ENCODE data around the gene PCNX2. TPM values are rescaled to one million over a fixed set of nuclear protein-coding genes. Genes with fewer than 3 reads are reported as not detected.

PCNX2 gene
- total RNA-seq, 3 donors from 2014 or later: 6.0 to 11.3 (median 8.5) TPM

- intact Hi-C loops (cut with DNase I, micrococcal nuclease): no loop called here
- DNase-seq (no peak), ATAC-seq (no peak)
- Histone ChIP-seq H3K9me3 (no peaks in the 10 kb centered on the region), H3K36me3 (ENCODE audit: low read depth) (no peaks in the 10 kb centered on the region), H3K4me1 (ENCODE audit: low read depth) (no peaks in the 10 kb centered on the region), H3K4me3 (no peak overlapping the region)
- TF ChIP-seq CTCF (IDR thresholded peaks at IDR 0.05): no peak
Measured at GRCh38 chr1:232979558-232979957, 316.0 kb downstream of the PCNX2 start.

- intact Hi-C loops (cut with DNase I, micrococcal nuclease): no loop called here
- Histone ChIP-seq H3K36me3 (ENCODE audit: low read depth) (no peaks in the 10 kb centered on the region), H3K4me3 (no peak overlapping the region), H3K9me3 (peaks cover 2% of the 10 kb centered on the region), H3K4me1 (ENCODE audit: low read depth) (no peaks in the 10 kb centered on the region)
- ATAC-seq: peak; percentile 23
- no peak for DNase-seq
- no peak for TF ChIP-seq CTCF (IDR thresholded peaks at IDR 0.05)
Measured at GRCh38 chr1:232978815-232979214, 316.7 kb downstream of the PCNX2 start.

GRCh38 chr1:232978091-232978634 lies 317.4 kb downstream of the PCNX2 start:
- Histone ChIP-seq H3K36me3 (ENCODE audit: low read depth) (peaks cover 2% of the 10 kb centered on the region), H3K4me3 (no peak overlapping the region), H3K9me3 (peaks cover 8% of the 10 kb centered on the region), H3K4me1 (ENCODE audit: low read depth) (no peaks in the 10 kb centered on the region)
- ATAC-seq (peak; percentile 38), DNase-seq (no peak)
- intact Hi-C loops (cut with DNase I, micrococcal nuclease): no loop called here
- TF ChIP-seq CTCF (IDR thresholded peaks at IDR 0.05): no peak

GRCh38 chr1:232974971-232975370 lies 320.6 kb downstream of the PCNX2 start:
- ATAC-seq: no peak

GRCh38 chr1:232973652-232974611 lies 321.6 kb downstream of the PCNX2 start:
- intact Hi-C loops (cut with DNase I, micrococcal nuclease): no loop called here
- Histone ChIP-seq H3K9me3 (peaks cover 9% of the 10 kb centered on the region), H3K4me1 (ENCODE audit: low read depth) (no peaks in the 10 kb centered on the region), H3K36me3 (ENCODE audit: low read depth) (peaks cover 7% of the 10 kb centered on the region), H3K4me3 (no peak overlapping the region)
- no peak for ATAC-seq
- DNase-seq: no peak
- TF ChIP-seq CTCF (IDR thresholded peaks at IDR 0.05): no peak

More at GRCh38 chr1:232974971-232975370, 320.6 kb downstream of the PCNX2 start:
- H3K9me3 ChIP-seq: peaks cover 9% of the 10 kb centered on the region
- H3K4me3 ChIP-seq: no peak overlapping the region
- H3K4me1 ChIP-seq (ENCODE audit: low read depth): no peaks in the 10 kb centered on the region
- intact Hi-C loops (cut with DNase I, micrococcal nuclease): no loop called here
- DNase-seq: no peak
- peaks cover 7% of the 10 kb centered on the region for H3K36me3 ChIP-seq (ENCODE audit: low read depth)
- TF ChIP-seq CTCF (IDR thresholded peaks at IDR 0.05): no peak
